Thoracic aorta (tissue), 2 donors: ENCODE measurements around the gene GDA. TPM values are rescaled to one million over a fixed set of nuclear protein-coding genes. Genes with fewer than 3 reads are reported as not detected.

Experiments used
- ATAC-seq: fragments of 150-250 bp; one replicate; pipeline ENCODE4 v1.8.0; 2017; ENCODE audit warnings: low read depth; ENCODE audit not compliant: insufficient number of reproducible peaks, low FRiP score
- DNase-seq: peaks from one replicate; pipeline ENCODE4 v3.0.0-alpha.2; 2020; ENCODE audit warnings: low spot score
- H3K27ac ChIP-seq, 2 donors: fragments of 200-600 bp; sonication (generic); 1 replicate in 1 of 2; 2 replicates in 1 of 2; pipeline ENCODE4 v1.5.1; 2016; ENCODE audit warnings: mild to moderate bottlenecking in 2 of 2, moderate library complexity in 2 of 2
- H3K27me3 ChIP-seq: fragments of 200-600 bp; sonication (generic); replicated peaks from 2 replicates; pipeline ENCODE4 v1.6.0; 2016; ENCODE audit warnings: mild to moderate bottlenecking; ENCODE audit not compliant: insufficient read depth
- H3K36me3 ChIP-seq: fragments of 200-600 bp; sonication (generic); one replicate; pipeline ENCODE4 v1.5.1; 2016
- H3K4me1 ChIP-seq, 2 donors: fragments of 200-600 bp; sonication (generic); 1 replicate in 1 of 2; 2 replicates in 1 of 2; pipeline versions ENCODE4 v1.5.1 to v1.6.0; 2016; ENCODE audit warnings: low read depth in 2 of 2, mild to moderate bottlenecking in 1 of 2; ENCODE audit not compliant: control insufficient read depth in 1 of 2
- H3K4me3 ChIP-seq: fragments of 200-600 bp; sonication (generic); 2 replicates; pipeline ENCODE4 v1.5.1; 2016; ENCODE audit warnings: mild to moderate bottlenecking
- H3K9me3 ChIP-seq: fragments of 200-600 bp; sonication (generic); 2 replicates; pipeline ENCODE4 v1.5.1; 2016
- CTCF ChIP-seq: fragments of 200-600 bp; sonication (generic); IDR thresholded peaks from one replicate; pipeline ENCODE4 v1.5.1; 2019; ENCODE audit warnings: antibody characterized with exemption
- total RNA-seq, 2 donors: library from RNA; depleted of rRNA; stranded (reverse); fragments of >200 nt; gene quantifications; one replicate each; pipeline versions ENCODE4 v1.1.0 to v1.2.3, GENCODE V29; 2016

Gene GDA
- total RNA-seq, 2 donors from 2014 or later, result not detected

GRCh38 chr9:72132052-72132451 is 17.2 kb upstream of the GDA start:
- no peaks in the 10 kb centered on the region for H3K9me3 ChIP-seq
- H3K36me3 ChIP-seq, result no peaks in the 10 kb centered on the region
- ATAC-seq, result no peak
- H3K27me3 ChIP-seq, result no peaks in the 10 kb centered on the region
- H3K4me1 ChIP-seq, result no peaks in the 10 kb centered on the region
- DNase-seq, result no peak
- no peak for TF ChIP-seq CTCF
- no peak overlapping the region for H3K4me3 ChIP-seq
- H3K27ac ChIP-seq, result no peak overlapping the region

GRCh38 chr9:72133365-72134035 is 15.7 kb upstream of the GDA start:
- Histone ChIP-seq H3K9me3 (no peaks in the 10 kb centered on the region), H3K4me3 (no peak overlapping the region), H3K4me1 (no peaks in the 10 kb centered on the region), H3K27ac (no peak overlapping the region), H3K36me3 (no peaks in the 10 kb centered on the region), H3K27me3 (no peaks in the 10 kb centered on the region)
- no peak for TF ChIP-seq CTCF
- ATAC-seq (no peak), DNase-seq (no peak)

- TF ChIP-seq CTCF, result no peak
- ATAC-seq (no peak), DNase-seq (no peak)
- Histone ChIP-seq H3K36me3 (no peaks in the 10 kb centered on the region), H3K9me3 (no peaks in the 10 kb centered on the region), H3K27ac (no peak overlapping the region), H3K4me1 (no peaks in the 10 kb centered on the region), H3K27me3 (no peaks in the 10 kb centered on the region), H3K4me3 (no peak overlapping the region)
Observed at GRCh38 chr9:72134801-72135200, 14.4 kb upstream of the GDA start.

- no peak for TF ChIP-seq CTCF
- Histone ChIP-seq H3K4me1 (no peaks in the 10 kb centered on the region), H3K27me3 (no peaks in the 10 kb centered on the region), H3K4me3 (no peak overlapping the region), H3K27ac (no peak overlapping the region), H3K9me3 (no peaks in the 10 kb centered on the region), H3K36me3 (no peaks in the 10 kb centered on the region)
- DNase-seq, result no peak
- no peak for ATAC-seq
Observed at GRCh38 chr9:72137697-72138365, 11.4 kb upstream of the GDA start.

GRCh38 chr9:72139226-72139625 is 10.0 kb upstream of the GDA start:
- no peak for ATAC-seq
- DNase-seq, result no peak
- H3K4me1 ChIP-seq, result no peaks in the 10 kb centered on the region
- H3K9me3 ChIP-seq, result no peaks in the 10 kb centered on the region
- no peak overlapping the region for H3K4me3 ChIP-seq
- no peak for TF ChIP-seq CTCF
- no peak overlapping the region for H3K27ac ChIP-seq
- H3K36me3 ChIP-seq, result no peaks in the 10 kb centered on the region
- no peaks in the 10 kb centered on the region for H3K27me3 ChIP-seq
